Panc1 (cell line): ENCODE results near the gene NOLC1. TPM values are rescaled to one million over a fixed set of nuclear protein-coding genes. Genes with fewer than 3 reads are reported as not detected.

Experiments used
- ATAC-seq: fragments of 200-7000 bp; cut with Tn5 transposase; 2 replicates; pipeline ENCODE4 v1.9.1; 2020; ENCODE audit warnings: mild to moderate bottlenecking, moderate library complexity
- Bru-seq: library from RNA; stranded (reverse); fragments of 400-500 nt; gene quantifications from one replicate; lab custom pipeline; 2021; lab: Mats Ljungman, UMichigan
- BruChase-seq, 2 experiments: library from RNA; stranded (reverse); fragments of 400-500 nt; gene quantifications; one replicate each; lab custom pipeline; 2021; lab: Mats Ljungman, UMichigan
- BruUV-seq: library from RNA; stranded (reverse); fragments of 400-500 nt; replicated peaks from 2 replicates; lab custom pipeline; 2021; lab: Mats Ljungman, UMichigan
- CTCF ChIA-PET: fragments of 300-600 bp; sonication (Branson Sonifier 250); formaldehyde crosslinking; loops from one replicate; lab custom pipeline; 2022; ENCODE audit warnings: antibody characterized with exemption; lab: Charles Lee
- POLR2A ChIA-PET: fragments of 300-600 bp; sonication (Branson Sonifier 250); formaldehyde crosslinking; loops from one replicate; lab custom pipeline; 2022; ENCODE audit warnings: antibody characterized with exemption; lab: Charles Lee
- DNase-seq: peaks from one replicate; pipeline ENCODE4 v3.0.0-alpha.2; 2010; ENCODE audit warnings: low read depth, low spot score
- H3K27ac ChIP-seq: 2 replicates; pipeline ENCODE4 v1.5.1; 2011; ENCODE audit warnings: mild to moderate bottlenecking, low read length, inconsistent platforms
- H3K27me3 ChIP-seq: fragments of 200-500 bp; sonication (Bioruptor generic); 2 replicates; pipeline ENCODE4 v1.6.0; 2014; ENCODE audit warnings: low read length, inconsistent platforms; ENCODE audit not compliant: control insufficient read depth, insufficient read depth
- H3K36me3 ChIP-seq: fragments of 200-500 bp; sonication (Bioruptor generic); 2 replicates; pipeline ENCODE4 v1.5.1; 2014; ENCODE audit warnings: inconsistent platforms, mild to moderate bottlenecking, low read length, moderate library complexity; ENCODE audit not compliant: control insufficient read depth, insufficient read depth
- H3K4me1 ChIP-seq: 2 replicates; pipeline ENCODE4 v1.5.1; 2011; ENCODE audit warnings: inconsistent platforms, mild to moderate bottlenecking, low read length, moderate library complexity; ENCODE audit not compliant: control insufficient read depth, insufficient read depth
- H3K4me3 ChIP-seq, 2 experiments: 2 replicates each; pipeline ENCODE4 v1.5.1; 2011 to 2012; ENCODE audit warnings: low read depth in 2 of 2, low read length in 2 of 2, mild to moderate bottlenecking in 2 of 2, inconsistent platforms in 1 of 2, moderate library complexity in 1 of 2
- H3K9me3 ChIP-seq: fragments of 200-500 bp; sonication (Bioruptor generic); 2 replicates; pipeline ENCODE4 v1.5.1; 2014; ENCODE audit warnings: low read depth, mild to moderate bottlenecking, inconsistent platforms, low read length, moderate library complexity; ENCODE audit not compliant: control insufficient read depth, insufficient read depth
- CTCF ChIP-seq: fragments of 450-650 bp; IDR thresholded peaks from 2 replicates; pipeline ENCODE4 v1.5.1; 2017; ENCODE audit warnings: mild to moderate bottlenecking
- POLR2AphosphoS5 ChIP-seq: IDR thresholded peaks from 2 replicates; pipeline ENCODE4 v1.6.1; 2012; ENCODE audit warnings: mild to moderate bottlenecking, low read depth, low read length, moderate library complexity
- REST ChIP-seq, 2 experiments: IDR thresholded peaks; 2 replicates each; pipeline ENCODE4 v1.6.1; 2011 to 2012; ENCODE audit warnings: low read depth in 2 of 2, control low read depth in 1 of 2, low read length in 1 of 2, mild to moderate bottlenecking in 1 of 2, moderate library complexity in 1 of 2; ENCODE audit not compliant: insufficient read depth in 1 of 2
- SIN3A ChIP-seq: IDR thresholded peaks from 2 replicates; pipeline ENCODE4 v1.6.1; 2012; ENCODE audit warnings: low read depth, mild to moderate bottlenecking, low read length, moderate library complexity, borderline replicate concordance; ENCODE audit not compliant: insufficient read depth
- TCF7L2 ChIP-seq: IDR thresholded peaks from 2 replicates; pipeline ENCODE4 v1.6.1; 2011; ENCODE audit warnings: mild to moderate bottlenecking, low read depth, low read length, inconsistent platforms
- in situ Hi-C: cut with HindIII; loops from 2 replicates; pipeline ENCODE4 v1.10.0; 2016; ENCODE audit warnings: low sequenced_read_pairs, low pct_unique_long_range_greater_than_20kb
- intact Hi-C: fragments of 100-400 bp; cut with micrococcal nuclease; formaldehyde crosslinking; loops from one replicate; pipeline ENCODE4 v1.10.0; 2022; ENCODE audit not compliant: unreplicated experiment
- long read RNA-seq: library from polyadenylated mRNA; unstranded; transcript quantifications from one replicate; pipeline ENCODE4 v2.0.0, GENCODE V29; 2021; ENCODE audit not compliant: unreplicated experiment
- polyA plus RNA-seq: library from polyadenylated mRNA; unstranded; fragments of >200 nt; gene quantifications from one replicate; pipeline ENCODE4 v1.2.1, GENCODE V29; 2012; ENCODE audit warnings: missing spikeins; ENCODE audit not compliant: insufficient read length
- total RNA-seq: library from RNA; stranded (reverse); gene quantifications from one replicate; pipeline ENCODE4 v1.2.1, GENCODE V29; 2021; ENCODE audit not compliant: unreplicated experiment

The NOLC1 gene
- total RNA-seq (182 TPM), Bru-seq, nascent RNA (percentile 98 among the genes with signal in this experiment), BruChase-seq, experiment 1, labeled RNA remaining after a 2-hour chase (percentile 99 among the genes with signal in this experiment), BruChase-seq, experiment 2, labeled RNA remaining after a 6-hour chase (percentile 100 among the genes with signal in this experiment)
- polyA plus RNA-seq = 141 TPM
- long read RNA-seq, transcript NOLC1-207 (13 exons, 2,441 nt) = major isoform, 120 of 399 reads
- long read RNA-seq, transcript NOLC1-209 (13 exons, 3,932 nt) = minor isoform, 82 of 399 reads
- long read RNA-seq, transcript NOLC1-202 (13 exons, 3,967 nt) = minor isoform, 9 of 399 reads
- long read RNA-seq, partial matches to known transcripts = 104 of 399 reads
- long read RNA-seq, other reads (novel, unspliced or antisense) = 83 of 399 reads

GRCh38 chr10:102151774-102152544, at the start of gene NOLC1:
TSS of gene NOLC1 (plus strand) at chr10:102152389. CDS start at chr10:102152411, 22 bp downstream.
- intact Hi-C loops = no loop called here
- no TSS peak for BruUV-seq
- H3K4me3 ChIP-seq = peak within 1 kb of the TSS; percentile 96 to 98
- peaks cover 30% of the 10 kb centered on the region for H3K4me1 ChIP-seq
- peak; percentile 98 for DNase-seq
- no peaks in the 10 kb centered on the region for H3K27me3 ChIP-seq
- peaks cover 40% of the 10 kb centered on the region for H3K36me3 ChIP-seq
- CTCF ChIA-PET = interaction anchor here (0.6 to 1.3 kb wide), 2 partner anchors 17 to 84 kb away, joined by 3 to 4 read pairs; no protein-coding TSS in a partner anchor
- no peaks in the 10 kb centered on the region for H3K9me3 ChIP-seq
- POLR2A ChIA-PET = interaction anchor here (0.6 kb wide), 1 partner anchor 391 kb away, joined by 4 read pairs; no protein-coding TSS in a partner anchor
- peak; percentile 95 for ATAC-seq
- in situ Hi-C loops = no loop called here
- TF ChIP-seq SIN3A (peak; percentile 95), CTCF (no peak), TCF7L2 (peak; percentile 49), REST (IDR thresholded peaks at IDR 0.05; ENCODE audit: insufficient read depth in 1 of 2, low read depth in 2 of 2, low read length in 1 of 2) (no peak; a peak in 1 of 4 replicates), POLR2AphosphoS5 (peak; percentile 99)
- peak within 1 kb of the TSS; percentile 99 for H3K27ac ChIP-seq

DNA sequence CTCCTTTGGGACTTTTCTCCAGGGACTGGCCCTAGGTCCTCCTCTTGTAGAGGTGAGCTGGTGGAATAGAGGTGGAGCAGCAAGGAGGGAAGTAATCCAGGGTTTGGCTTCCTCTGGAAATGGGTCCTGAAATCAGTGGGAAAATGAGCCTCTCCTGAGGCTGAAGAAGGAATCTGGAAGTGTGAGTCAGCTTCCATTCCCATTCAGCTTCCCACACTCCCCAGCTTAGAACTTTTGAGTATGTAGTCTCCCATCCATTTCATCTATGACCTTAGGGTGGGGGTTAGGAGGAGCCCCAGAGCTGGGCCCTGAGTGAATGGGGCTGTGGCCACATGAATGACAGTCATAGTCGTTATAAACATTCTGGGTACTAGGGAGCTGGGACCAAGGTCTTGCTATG, 49.8 kb upstream of the NOLC1 start:
- H3K36me3 ChIP-seq = no peaks in the 10 kb centered on the region
- ATAC-seq (no peak), DNase-seq (no peak)
- BruUV-seq = no TSS peak
- no peak for TF ChIP-seq REST (IDR thresholded peaks at IDR 0.05; ENCODE audit: insufficient read depth in 1 of 2, low read depth in 2 of 2, low read length in 1 of 2)
- no peak for TF ChIP-seq CTCF
- no peak for TF ChIP-seq TCF7L2
- TF ChIP-seq POLR2AphosphoS5 = no peak
- TF ChIP-seq SIN3A = no peak
- intact Hi-C loops = no loop called here
- no peak overlapping the region for H3K27ac ChIP-seq
- H3K9me3 ChIP-seq = no peaks in the 10 kb centered on the region
- ChIA-PET CTCF (no interaction called here), POLR2A (no interaction called here)
- no peaks in the 10 kb centered on the region for H3K4me1 ChIP-seq
- in situ Hi-C loops = no loop called here
- no peak overlapping the region for H3K4me3 ChIP-seq
- H3K27me3 ChIP-seq = no peaks in the 10 kb centered on the region
